ENCODE measurements around the gene PACSIN3.
"Not testable (repeated sequence)": the region's sequence is repeated elsewhere in the genome, so short reads cannot be mapped to it uniquely, and the experiment has no call there.

GRCh38 chr11:47198161-47198560 is 11.9 kb upstream of the PACSIN3 start:
- TF ChIP-seq CTCF (IDR thresholded peaks at IDR 0.05; ENCODE audit: low read length); EZH2 (optimal IDR thresholded peaks at IDR 0.05; ENCODE audit: low read depth, low read length): not testable (repeated sequence)

Data from MM.1S (cell line).